SK-N-SH treated with all-trans-retinoic acid at 6 μM for 48 hours (cell line): ENCODE results near the gene NTNG1.

Experiments
- ATAC-seq: fragments of 200-7000 bp; cut with Tn5 transposase; 3 replicates; pipeline ENCODE4 v1.9.1; 2020; ENCODE audit warnings: mild to moderate bottlenecking, moderate library complexity
- ARNTL ChIP-seq: fragments of 450-650 bp; formaldehyde crosslinking; IDR thresholded peaks from 2 replicates; pipeline ENCODE4 v1.5.0; 2020; ENCODE audit warnings: low read depth, mild to moderate bottlenecking, moderate library complexity, borderline replicate concordance
- BACH2 ChIP-seq: fragments of 250-450 bp; sonication (Bioruptor Pico); IDR thresholded peaks from 2 replicates; pipeline ENCODE4 v1.9.0; 2021; ENCODE audit warnings: mild to moderate bottlenecking, borderline replicate concordance
- CREB5 ChIP-seq: fragments of 250-450 bp; sonication (Bioruptor Pico); IDR thresholded peaks from 2 replicates; pipeline ENCODE4 v1.5.1; 2020; ENCODE audit warnings: low read depth, mild to moderate bottlenecking, moderate library complexity
- CSDC2 ChIP-seq: fragments of 250-450 bp; sonication (Bioruptor Pico); IDR thresholded peaks from 2 replicates; pipeline ENCODE4 v1.5.0; 2020; ENCODE audit warnings: mild to moderate bottlenecking, moderate library complexity
- ESRRG ChIP-seq: fragments of 250-450 bp; sonication (Bioruptor Pico); IDR thresholded peaks from 2 replicates; pipeline ENCODE4 v1.6.1; 2021; ENCODE audit warnings: mild to moderate bottlenecking
- GLIS3 ChIP-seq: fragments of 250-450 bp; sonication (Bioruptor Pico); IDR thresholded peaks from 2 replicates; pipeline ENCODE4 v1.5.0; 2020; ENCODE audit warnings: mild to moderate bottlenecking, moderate library complexity
- ISL1 ChIP-seq: fragments of 250-450 bp; sonication (Bioruptor Pico); IDR thresholded peaks from 2 replicates; pipeline ENCODE4 v2.1.2; 2022; ENCODE audit warnings: mild to moderate bottlenecking, moderate library complexity
- PATZ1 ChIP-seq: fragments of 250-450 bp; sonication (Bioruptor Pico); IDR thresholded peaks from 2 replicates; pipeline ENCODE4 v1.8.0; 2020; ENCODE audit warnings: mild to moderate bottlenecking, moderate library complexity, borderline replicate concordance
- PPARA ChIP-seq: fragments of 250-450 bp; sonication (Bioruptor Pico); IDR thresholded peaks from 2 replicates; pipeline ENCODE4 v1.5.0; 2020; ENCODE audit warnings: mild to moderate bottlenecking, borderline replicate concordance
- SNAI2 ChIP-seq: fragments of 250-450 bp; sonication (Bioruptor Pico); IDR thresholded peaks from 2 replicates; pipeline ENCODE4 v1.5.0; 2020; ENCODE audit warnings: mild to moderate bottlenecking, moderate library complexity
- TCF4 ChIP-seq: fragments of 250-450 bp; sonication (Bioruptor Pico); IDR thresholded peaks from 2 replicates; pipeline ENCODE4 v1.8.0; 2021; ENCODE audit warnings: mild to moderate bottlenecking, moderate library complexity, borderline replicate concordance
- TOX ChIP-seq: fragments of 250-450 bp; sonication (Bioruptor Pico); IDR thresholded peaks from 2 replicates; pipeline ENCODE4 v1.8.0; 2021; ENCODE audit warnings: mild to moderate bottlenecking, moderate library complexity, borderline replicate concordance
- TSHZ2 ChIP-seq: fragments of 250-450 bp; sonication (Bioruptor Pico); IDR thresholded peaks from 2 replicates; pipeline ENCODE4 v1.5.0; 2020; ENCODE audit warnings: mild to moderate bottlenecking, moderate library complexity
- ZC3H10 ChIP-seq: fragments of 250-450 bp; sonication (Bioruptor Pico); IDR thresholded peaks from 2 replicates; pipeline ENCODE4 v1.5.1; 2021; ENCODE audit warnings: mild to moderate bottlenecking, moderate library complexity
- ZFP3 ChIP-seq: fragments of 250-450 bp; sonication (Bioruptor Pico); IDR thresholded peaks from 2 replicates; pipeline ENCODE4 v1.5.0; 2020; ENCODE audit warnings: mild to moderate bottlenecking, moderate library complexity
- ZNF565 ChIP-seq: fragments of 450-650 bp; formaldehyde crosslinking; conservative IDR thresholded peaks from 2 replicates; pipeline ENCODE4 v1.5.0; 2020; ENCODE audit warnings: low read depth, mild to moderate bottlenecking, moderate library complexity
- ZNF70 ChIP-seq: fragments of 450-650 bp; formaldehyde crosslinking; IDR thresholded peaks from 2 replicates; pipeline ENCODE4 v1.5.0; 2020; ENCODE audit warnings: mild to moderate bottlenecking, moderate library complexity
- ZNF8 ChIP-seq: fragments of 450-650 bp; formaldehyde crosslinking; IDR thresholded peaks from 2 replicates; pipeline ENCODE4 v1.5.0; 2020; ENCODE audit warnings: mild to moderate bottlenecking, moderate library complexity
- TF ChIP-seq, protein P1 (sequence below): fragments of 250-450 bp; sonication (Bioruptor Pico); IDR thresholded peaks from 2 replicates; pipeline ENCODE4 v1.5.1; 2021; ENCODE audit warnings: mild to moderate bottlenecking, moderate library complexity
- TF ChIP-seq, protein P2 (sequence below): fragments of 250-450 bp; sonication (Bioruptor Pico); IDR thresholded peaks from 2 replicates; pipeline ENCODE4 v1.8.0; 2021; ENCODE audit warnings: low read depth, mild to moderate bottlenecking, moderate library complexity, borderline replicate concordance

The NTNG1 gene

GRCh38 chr1:107415241-107415640 lies 274.4 kb downstream of the NTNG1 start:
- no peak for ATAC-seq
- no peak for TF ChIP-seq ZNF70 (CRISPR knock-in tag)
- no peak for TF ChIP-seq BACH2 (CRISPR knock-in tag)
- TF ChIP-seq CSDC2 (CRISPR knock-in tag) = no peak
- TF ChIP-seq TSHZ2 = no peak
- no peak for TF ChIP-seq TOX (CRISPR knock-in tag)
- no peak for TF ChIP-seq ESRRG (CRISPR knock-in tag)
- no peak for TF ChIP-seq SNAI2 (CRISPR knock-in tag)
- TF ChIP-seq CREB5 (CRISPR knock-in tag) = no peak
- no peak for TF ChIP-seq ZC3H10 (CRISPR knock-in tag)
- TF ChIP-seq ZFP3 = no peak
- TF ChIP-seq TCF4 = no peak
- TF ChIP-seq ARNTL (CRISPR knock-in tag) = no peak
- TF ChIP-seq PPARA = no peak
- TF ChIP-seq, protein P1, sequence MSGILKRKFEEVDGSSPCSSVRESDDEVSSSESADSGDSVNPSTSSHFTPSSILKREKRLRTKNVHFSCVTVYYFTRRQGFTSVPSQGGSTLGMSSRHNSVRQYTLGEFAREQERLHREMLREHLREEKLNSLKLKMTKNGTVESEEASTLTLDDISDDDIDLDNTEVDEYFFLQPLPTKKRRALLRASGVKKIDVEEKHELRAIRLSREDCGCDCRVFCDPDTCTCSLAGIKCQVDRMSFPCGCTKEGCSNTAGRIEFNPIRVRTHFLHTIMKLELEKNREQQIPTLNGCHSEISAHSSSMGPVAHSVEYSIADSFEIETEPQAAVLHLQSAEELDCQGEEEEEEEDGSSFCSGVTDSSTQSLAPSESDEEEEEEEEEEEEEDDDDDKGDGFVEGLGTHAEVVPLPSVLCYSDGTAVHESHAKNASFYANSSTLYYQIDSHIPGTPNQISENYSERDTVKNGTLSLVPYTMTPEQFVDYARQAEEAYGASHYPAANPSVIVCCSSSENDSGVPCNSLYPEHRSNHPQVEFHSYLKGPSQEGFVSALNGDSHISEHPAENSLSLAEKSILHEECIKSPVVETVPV (CRISPR knock-in tag) = no peak
- TF ChIP-seq ISL1 = no peak
- no peak for TF ChIP-seq PATZ1 (CRISPR knock-in tag)
- TF ChIP-seq ZNF8 (CRISPR knock-in tag) = no peak

DNA sequence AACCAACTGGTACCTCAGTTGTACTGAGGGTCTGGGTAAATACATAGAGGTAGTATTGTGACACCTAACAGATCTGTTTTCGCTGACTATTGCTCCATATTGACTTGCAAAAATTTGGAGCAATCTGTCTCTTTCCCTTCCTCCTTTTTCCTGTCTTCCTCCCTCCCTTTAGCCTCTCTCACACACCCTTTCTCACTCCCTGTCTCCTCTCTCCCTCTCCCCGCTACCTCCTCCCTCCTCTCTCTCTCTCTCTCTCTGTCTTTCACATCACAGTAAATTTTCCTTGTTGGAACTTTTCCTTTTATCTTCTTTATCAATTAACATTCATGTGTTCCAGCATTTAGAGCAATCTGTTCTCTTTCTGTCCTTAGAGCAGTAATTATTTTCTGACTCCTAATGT lies 278.2 kb downstream of the NTNG1 start:
- no peak for ATAC-seq
- TF ChIP-seq GLIS3 (CRISPR knock-in tag) (no peak), ZNF565 (CRISPR knock-in tag) (no peak), BACH2 (CRISPR knock-in tag) (no peak), SNAI2 (CRISPR knock-in tag) (no peak), ISL1 (no peak), ZFP3 (no peak), ESRRG (CRISPR knock-in tag) (no peak), TSHZ2 (no peak), PPARA (no peak)
- TF ChIP-seq, protein P2, sequence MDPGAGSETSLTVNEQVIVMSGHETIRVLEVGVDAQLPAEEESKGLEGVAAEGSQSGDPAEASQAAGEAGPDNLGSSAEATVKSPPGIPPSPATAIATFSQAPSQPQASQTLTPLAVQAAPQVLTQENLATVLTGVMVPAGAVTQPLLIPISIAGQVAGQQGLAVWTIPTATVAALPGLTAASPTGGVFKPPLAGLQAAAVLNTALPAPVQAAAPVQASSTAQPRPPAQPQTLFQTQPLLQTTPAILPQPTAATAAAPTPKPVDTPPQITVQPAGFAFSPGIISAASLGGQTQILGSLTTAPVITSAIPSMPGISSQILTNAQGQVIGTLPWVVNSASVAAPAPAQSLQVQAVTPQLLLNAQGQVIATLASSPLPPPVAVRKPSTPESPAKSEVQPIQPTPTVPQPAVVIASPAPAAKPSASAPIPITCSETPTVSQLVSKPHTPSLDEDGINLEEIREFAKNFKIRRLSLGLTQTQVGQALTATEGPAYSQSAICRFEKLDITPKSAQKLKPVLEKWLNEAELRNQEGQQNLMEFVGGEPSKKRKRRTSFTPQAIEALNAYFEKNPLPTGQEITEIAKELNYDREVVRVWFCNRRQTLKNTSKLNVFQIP = no peak
